ENCODE results near the gene DLL3.
"Not testable (repeated sequence)": the region's sequence is repeated elsewhere in the genome, so short reads cannot be mapped to it uniquely, and the experiment has no call there.

Gene DLL3

GRCh38 chr19:39498798-39499642 is at the start of gene DLL3:
Gene DLL3, plus strand, starts transcription at chr19:39498947. Its CDS starts 28 bp downstream, at chr19:39498975.
- Mint-ChIP-seq H3K9me3 (peaks cover 0 to 2% of the 10 kb centered on the region in 2 donors), H3K36me3 (peaks cover 3 to 6% of the 10 kb centered on the region in 2 donors), H3K27me3 (peaks cover 34 to 50% of the 10 kb centered on the region in 2 donors), H3K4me1 (peaks cover 25 to 36% of the 10 kb centered on the region in 2 donors), H3K27ac (no peak within 1 kb of the TSS), H3K4me3 (peak within 1 kb of the TSS; percentile 66 to 73)
- ATAC-seq (replicated peaks) = peak; percentile 45 to 46
- DNase-seq = no peak

- no peak for DNase-seq
- H3K4me3 Mint-ChIP-seq = peak overlapping the region; percentile 74 to 92
- no peak for ATAC-seq (replicated peaks)
- H3K27ac Mint-ChIP-seq = peak overlapping the region; percentile 93
- no peaks in the 10 kb centered on the region for H3K27me3 Mint-ChIP-seq
- H3K36me3 Mint-ChIP-seq = peaks cover 49 to 69% of the 10 kb centered on the region in 2 donors
- H3K4me1 Mint-ChIP-seq = peaks cover 49 to 77% of the 10 kb centered on the region in 2 donors
- peaks cover 1 to 5% of the 10 kb centered on the region in 2 donors for H3K9me3 Mint-ChIP-seq
Measured at GRCh38 chr19:39449116-39449797, 49.5 kb upstream of the DLL3 start.

GRCh38 chr19:39451257-39451656 is 47.5 kb upstream of the DLL3 start:
- not testable (repeated sequence) for H3K27me3 Mint-ChIP-seq; H3K9me3 Mint-ChIP-seq; H3K27ac Mint-ChIP-seq; ATAC-seq (replicated peaks); DNase-seq; H3K4me3 Mint-ChIP-seq
- Mint-ChIP-seq H3K4me1 (peaks cover 53 to 70% of the 10 kb centered on the region in 2 donors), H3K36me3 (peaks cover 43 to 65% of the 10 kb centered on the region in 2 donors)

GRCh38 chr19:39463403-39463802 is 35.3 kb upstream of the DLL3 start:
- no peak for DNase-seq
- H3K36me3 Mint-ChIP-seq = peaks cover 57 to 69% of the 10 kb centered on the region in 2 donors
- H3K4me3 Mint-ChIP-seq = no peak overlapping the region
- H3K27me3 Mint-ChIP-seq = no peaks in the 10 kb centered on the region
- H3K27ac Mint-ChIP-seq = no peak overlapping the region
- peaks cover 0 to 13% of the 10 kb centered on the region in 2 donors for H3K4me1 Mint-ChIP-seq
- no peaks in the 10 kb centered on the region for H3K9me3 Mint-ChIP-seq
- ATAC-seq (replicated peaks) = no peak

- no peaks in the 10 kb centered on the region for H3K9me3 Mint-ChIP-seq
- no peak overlapping the region for H3K4me3 Mint-ChIP-seq
- no peak overlapping the region for H3K27ac Mint-ChIP-seq
- H3K4me1 Mint-ChIP-seq = peaks cover 5 to 8% of the 10 kb centered on the region in 2 donors
- peaks cover 66 to 75% of the 10 kb centered on the region in 2 donors for H3K36me3 Mint-ChIP-seq
- DNase-seq = no peak
- no peak for ATAC-seq (replicated peaks)
- no peaks in the 10 kb centered on the region for H3K27me3 Mint-ChIP-seq
Measured at GRCh38 chr19:39465956-39466747, 32.6 kb upstream of the DLL3 start.

GRCh38 chr19:39467941-39468340 is 30.8 kb upstream of the DLL3 start:
- Mint-ChIP-seq H3K27me3 (no peaks in the 10 kb centered on the region), H3K4me1 (peaks cover 10 to 17% of the 10 kb centered on the region in 2 donors), H3K36me3 (peaks cover 74 to 78% of the 10 kb centered on the region in 2 donors), H3K9me3 (no peaks in the 10 kb centered on the region), H3K4me3 (no peak overlapping the region), H3K27ac (no peak overlapping the region)
- no peak for ATAC-seq (replicated peaks)
- no peak for DNase-seq

- Mint-ChIP-seq H3K9me3 (no peaks in the 10 kb centered on the region), H3K36me3 (peaks cover 64 to 78% of the 10 kb centered on the region in 2 donors), H3K4me1 (peaks cover 8 to 20% of the 10 kb centered on the region in 2 donors), H3K27me3 (no peaks in the 10 kb centered on the region), H3K4me3 (no peak overlapping the region), H3K27ac (peak overlapping the region; percentile 26)
- no peak for ATAC-seq (replicated peaks)
- no peak for DNase-seq
Measured at GRCh38 chr19:39469036-39469435, 29.7 kb upstream of the DLL3 start.

- Mint-ChIP-seq H3K4me3 (no peak overlapping the region), H3K4me1 (peaks cover 8 to 25% of the 10 kb centered on the region in 2 donors), H3K36me3 (peaks cover 66 to 82% of the 10 kb centered on the region in 2 donors), H3K27me3 (no peaks in the 10 kb centered on the region), H3K9me3 (no peaks in the 10 kb centered on the region), H3K27ac (peak overlapping the region; percentile 26)
- ATAC-seq (replicated peaks) (no peak), DNase-seq (no peak)
Measured at GRCh38 chr19:39469567-39469966, 29.2 kb upstream of the DLL3 start.

GRCh38 chr19:39470724-39471339 is 27.9 kb upstream of the DLL3 start:
- peaks cover 68 to 82% of the 10 kb centered on the region in 2 donors for H3K36me3 Mint-ChIP-seq
- no peak for ATAC-seq (replicated peaks)
- H3K27ac Mint-ChIP-seq = peak overlapping the region; percentile 59
- no peak for DNase-seq
- no peak overlapping the region for H3K4me3 Mint-ChIP-seq
- peaks cover 8 to 28% of the 10 kb centered on the region in 2 donors for H3K4me1 Mint-ChIP-seq
- H3K27me3 Mint-ChIP-seq = no peaks in the 10 kb centered on the region
- no peaks in the 10 kb centered on the region for H3K9me3 Mint-ChIP-seq

- H3K4me1 Mint-ChIP-seq = peaks cover 8 to 28% of the 10 kb centered on the region in 2 donors
- peaks cover 67 to 83% of the 10 kb centered on the region in 2 donors for H3K36me3 Mint-ChIP-seq
- no peak for DNase-seq
- H3K27ac Mint-ChIP-seq = peak overlapping the region; percentile 53
- H3K4me3 Mint-ChIP-seq = no peak overlapping the region
- no peaks in the 10 kb centered on the region for H3K27me3 Mint-ChIP-seq
- no peak for ATAC-seq (replicated peaks)
- no peaks in the 10 kb centered on the region for H3K9me3 Mint-ChIP-seq
Measured at GRCh38 chr19:39471756-39472536, 26.8 kb upstream of the DLL3 start.

- no peak for ATAC-seq (replicated peaks)
- no peak overlapping the region for H3K4me3 Mint-ChIP-seq
- H3K4me1 Mint-ChIP-seq = peaks cover 8 to 28% of the 10 kb centered on the region in 2 donors
- no peak overlapping the region for H3K27ac Mint-ChIP-seq
- peaks cover 66 to 89% of the 10 kb centered on the region in 2 donors for H3K36me3 Mint-ChIP-seq
- no peaks in the 10 kb centered on the region for H3K9me3 Mint-ChIP-seq
- H3K27me3 Mint-ChIP-seq = no peaks in the 10 kb centered on the region
- DNase-seq = no peak
Measured at GRCh38 chr19:39472746-39473442, 25.9 kb upstream of the DLL3 start.

- DNase-seq = no peak
- H3K36me3 Mint-ChIP-seq = peaks cover 62 to 84% of the 10 kb centered on the region in 2 donors
- H3K27me3 Mint-ChIP-seq = no peaks in the 10 kb centered on the region
- H3K4me1 Mint-ChIP-seq = peaks cover 8 to 28% of the 10 kb centered on the region in 2 donors
- no peak for ATAC-seq (replicated peaks)
- no peak overlapping the region for H3K4me3 Mint-ChIP-seq
- no peak overlapping the region for H3K27ac Mint-ChIP-seq
- H3K9me3 Mint-ChIP-seq = no peaks in the 10 kb centered on the region
Measured at GRCh38 chr19:39473443-39473960, 25.2 kb upstream of the DLL3 start.

Measured in stimulated activated naive B cell treated with anti-CD40 and anti-IgM and Interleukin-4, amounts not matched to agents 10 μg/mL and 1 μg/mL and 100 μg/mL, for 72 hours (primary cell).